Activated CD8-positive, alpha-beta T cell treated with anti-CD3 and anti-CD28 coated beads, Interleukin-2, amount 10 ng/mL, durations not matched to agents 7 days and 5 days (primary cell): ENCODE measurements around the gene KCTD8. TPM values are rescaled to one million over a fixed set of nuclear protein-coding genes. Genes with fewer than 3 reads are reported as not detected.
"Not testable (repeated sequence)": the region's sequence is repeated elsewhere in the genome, so short reads cannot be mapped to it uniquely, and the experiment has no call there.

Source experiments
- ATAC-seq: fragments of 150-1000 bp; cut with Tn5 transposase; one replicate; pipeline ENCODE4 v1.10.0; 2021; ENCODE audit warnings: moderate library complexity
- CTCF ChIA-PET: fragments of 350-600 bp; sonication (Branson Sonifier 250); formaldehyde crosslinking; loops from one replicate; lab custom pipeline; 2021; ENCODE audit warnings: antibody characterized with exemption; lab: Charles Lee
- POLR2A ChIA-PET: fragments of 350-600 bp; sonication (Branson Sonifier 250); formaldehyde crosslinking; loops from one replicate; lab custom pipeline; 2021; ENCODE audit warnings: antibody characterized with exemption; lab: Charles Lee
- DNase-seq: peaks from one replicate; pipeline ENCODE4 v3.0.0-alpha.2; 2020
- H3K27ac Mint-ChIP-seq: one replicate; pipeline ENCODE4 v1.8.0; 2021; ENCODE audit warnings: mild to moderate bottlenecking, mixed read lengths
- H3K27me3 Mint-ChIP-seq: one replicate; pipeline ENCODE4 v1.8.0; 2021; ENCODE audit warnings: low read depth, mixed read lengths
- H3K36me3 Mint-ChIP-seq: one replicate; pipeline ENCODE4 v1.8.0; 2021; ENCODE audit warnings: low read depth, mixed read lengths
- H3K4me1 Mint-ChIP-seq: one replicate; pipeline ENCODE4 v1.8.0; 2021; ENCODE audit warnings: low read depth, mixed read lengths
- H3K4me3 Mint-ChIP-seq: one replicate; pipeline ENCODE4 v1.8.0; 2021; ENCODE audit warnings: mild to moderate bottlenecking, mixed read lengths
- H3K9me3 Mint-ChIP-seq: one replicate; pipeline ENCODE4 v1.8.0; 2022; ENCODE audit warnings: mixed read lengths; ENCODE audit not compliant: insufficient read depth
- total RNA-seq, 2 experiments: library from RNA; stranded (reverse); gene quantifications; one replicate each; pipeline ENCODE4 v1.2.3, GENCODE V29; 2021

KCTD8 gene
- total RNA-seq, 2 experiments from 2014 or later: not detected

GRCh38 chr4:44196796-44197195 is 251.8 kb downstream of the KCTD8 start:
- POLR2A ChIA-PET: no interaction called here
- H3K4me1 Mint-ChIP-seq: no peaks in the 10 kb centered on the region
- H3K9me3 Mint-ChIP-seq: peaks cover 4% of the 10 kb centered on the region
- no peak for ATAC-seq
- no peak for DNase-seq
- no peak overlapping the region for H3K4me3 Mint-ChIP-seq
- no peaks in the 10 kb centered on the region for H3K36me3 Mint-ChIP-seq
- no peaks in the 10 kb centered on the region for H3K27me3 Mint-ChIP-seq
- CTCF ChIA-PET: no interaction called here
- H3K27ac Mint-ChIP-seq: no peak overlapping the region

GRCh38 chr4:44194365-44194764 is 254.2 kb downstream of the KCTD8 start:
- ChIA-PET CTCF (no interaction called here), POLR2A (no interaction called here)
- Mint-ChIP-seq H3K4me1 (no peaks in the 10 kb centered on the region), H3K9me3 (peaks cover 4% of the 10 kb centered on the region), H3K36me3 (no peaks in the 10 kb centered on the region), H3K4me3 (no peak overlapping the region), H3K27ac (no peak overlapping the region), H3K27me3 (no peaks in the 10 kb centered on the region)
- DNase-seq (no peak), ATAC-seq (no peak)

GRCh38 chr4:44186850-44187246 is 261.8 kb downstream of the KCTD8 start:
- ATAC-seq (no peak), DNase-seq (no peak)
- Mint-ChIP-seq H3K9me3 (peaks cover 4% of the 10 kb centered on the region), H3K27ac (no peak overlapping the region), H3K4me1 (no peaks in the 10 kb centered on the region), H3K27me3 (no peaks in the 10 kb centered on the region), H3K4me3 (no peak overlapping the region), H3K36me3 (no peaks in the 10 kb centered on the region)
- ChIA-PET CTCF (no interaction called here), POLR2A (no interaction called here)

- Mint-ChIP-seq H3K36me3 (no peaks in the 10 kb centered on the region), H3K4me1 (no peaks in the 10 kb centered on the region), H3K9me3 (peaks cover 4% of the 10 kb centered on the region), H3K27me3 (no peaks in the 10 kb centered on the region), H3K27ac (no peak overlapping the region), H3K4me3 (no peak overlapping the region)
- POLR2A ChIA-PET: no interaction called here
- CTCF ChIA-PET: no interaction called here
- no peak for DNase-seq
- ATAC-seq: no peak
Measured at GRCh38 chr4:44186096-44186849, 262.3 kb downstream of the KCTD8 start.

GRCh38 chr4:44181491-44182349 is 266.9 kb downstream of the KCTD8 start:
- DNase-seq, H3K27me3 Mint-ChIP-seq, CTCF ChIA-PET, POLR2A ChIA-PET, H3K27ac Mint-ChIP-seq, H3K4me3 Mint-ChIP-seq, H3K9me3 Mint-ChIP-seq, H3K4me1 Mint-ChIP-seq, ATAC-seq, H3K36me3 Mint-ChIP-seq: not testable (repeated sequence)

GRCh38 chr4:44167766-44168165 is 280.8 kb downstream of the KCTD8 start:
- ATAC-seq, H3K36me3 Mint-ChIP-seq, H3K4me3 Mint-ChIP-seq, H3K4me1 Mint-ChIP-seq, H3K27ac Mint-ChIP-seq, DNase-seq, POLR2A ChIA-PET, H3K9me3 Mint-ChIP-seq, H3K27me3 Mint-ChIP-seq, CTCF ChIA-PET: not testable (repeated sequence)

GRCh38 chr4:44165938-44166337 is 282.7 kb downstream of the KCTD8 start:
- CTCF ChIA-PET: no interaction called here
- DNase-seq (no peak), ATAC-seq (no peak)
- no peaks in the 10 kb centered on the region for H3K4me1 Mint-ChIP-seq
- H3K9me3 Mint-ChIP-seq: peaks cover 3% of the 10 kb centered on the region
- POLR2A ChIA-PET: no interaction called here
- H3K27me3 Mint-ChIP-seq: no peaks in the 10 kb centered on the region
- no peak overlapping the region for H3K27ac Mint-ChIP-seq
- H3K4me3 Mint-ChIP-seq: no peak overlapping the region
- H3K36me3 Mint-ChIP-seq: no peaks in the 10 kb centered on the region

GRCh38 chr4:44162538-44163270 is 285.9 kb downstream of the KCTD8 start:
- POLR2A ChIA-PET: no interaction called here
- Mint-ChIP-seq H3K27ac (no peak overlapping the region), H3K4me1 (no peaks in the 10 kb centered on the region), H3K4me3 (no peak overlapping the region), H3K36me3 (no peaks in the 10 kb centered on the region), H3K27me3 (no peaks in the 10 kb centered on the region), H3K9me3 (peaks cover 8% of the 10 kb centered on the region)
- CTCF ChIA-PET: no interaction called here
- DNase-seq (no peak), ATAC-seq (no peak)

GRCh38 chr4:44161756-44162155 is 286.9 kb downstream of the KCTD8 start:
- no peaks in the 10 kb centered on the region for H3K27me3 Mint-ChIP-seq
- peaks cover 8% of the 10 kb centered on the region for H3K9me3 Mint-ChIP-seq
- DNase-seq (no peak), ATAC-seq (no peak)
- POLR2A ChIA-PET: no interaction called here
- H3K36me3 Mint-ChIP-seq: no peaks in the 10 kb centered on the region
- H3K4me3 Mint-ChIP-seq: no peak overlapping the region
- H3K27ac Mint-ChIP-seq: no peak overlapping the region
- no peaks in the 10 kb centered on the region for H3K4me1 Mint-ChIP-seq
- CTCF ChIA-PET: no interaction called here

- POLR2A ChIA-PET: no interaction called here
- Mint-ChIP-seq H3K4me1 (no peaks in the 10 kb centered on the region), H3K4me3 (no peak overlapping the region), H3K27me3 (no peaks in the 10 kb centered on the region), H3K9me3 (peaks cover 16% of the 10 kb centered on the region), H3K27ac (no peak overlapping the region), H3K36me3 (no peaks in the 10 kb centered on the region)
- CTCF ChIA-PET: no interaction called here
- no peak for DNase-seq
- ATAC-seq: no peak
Measured at GRCh38 chr4:44160776-44161367, 287.7 kb downstream of the KCTD8 start.

GRCh38 chr4:44159991-44160390 is 288.6 kb downstream of the KCTD8 start:
- H3K9me3 Mint-ChIP-seq: peaks cover 19% of the 10 kb centered on the region
- DNase-seq (no peak), ATAC-seq (no peak)
- H3K4me1 Mint-ChIP-seq: no peaks in the 10 kb centered on the region
- H3K4me3 Mint-ChIP-seq: no peak overlapping the region
- H3K27me3 Mint-ChIP-seq: no peaks in the 10 kb centered on the region
- H3K27ac Mint-ChIP-seq: no peak overlapping the region
- ChIA-PET CTCF (no interaction called here), POLR2A (no interaction called here)
- H3K36me3 Mint-ChIP-seq: no peaks in the 10 kb centered on the region
